Esophagus (tissue), 2 donors: ENCODE data around the gene ATP8A2. TPM values are rescaled to one million over a fixed set of nuclear protein-coding genes. Genes with fewer than 3 reads are reported as not detected.

ENCODE experiments used
- H3K27ac ChIP-seq, 2 donors: one replicate each; pipeline ENCODE4 v1.5.1; 2013; ENCODE audit warnings: low read depth in 2 of 2, mild to moderate bottlenecking in 2 of 2, inconsistent platforms in 1 of 2, low read length in 1 of 2, moderate library complexity in 1 of 2
- H3K27me3 ChIP-seq, 2 donors: one replicate each; pipeline ENCODE4 v1.6.1; 2013; ENCODE audit warnings: low read length in 2 of 2, control low read depth in 1 of 2, mild to moderate bottlenecking in 1 of 2; ENCODE audit not compliant: insufficient read depth in 2 of 2, control insufficient read depth in 1 of 2
- H3K36me3 ChIP-seq, 2 donors: one replicate each; pipeline ENCODE4 v1.6.1; 2013; ENCODE audit warnings: low read length in 1 of 2; ENCODE audit not compliant: control insufficient read depth in 2 of 2, insufficient read depth in 2 of 2
- H3K4me1 ChIP-seq, 2 donors: one replicate each; pipeline ENCODE4 v1.6.1; 2013; ENCODE audit warnings: low read length in 1 of 2; ENCODE audit not compliant: control insufficient read depth in 2 of 2, insufficient read depth in 2 of 2
- H3K4me3 ChIP-seq, 2 donors: one replicate each; pipeline ENCODE4 v1.5.1; 2013; ENCODE audit warnings: low read length in 2 of 2, mild to moderate bottlenecking in 2 of 2, low read depth in 1 of 2, moderate library complexity in 1 of 2
- H3K9me3 ChIP-seq, 2 donors: one replicate each; pipeline ENCODE4 v1.6.1; 2013; ENCODE audit warnings: mild to moderate bottlenecking in 2 of 2, low read depth in 1 of 2, low read length in 1 of 2, moderate library complexity in 1 of 2; ENCODE audit not compliant: control insufficient read depth in 2 of 2, insufficient read depth in 1 of 2
- WGBS, 2 donors: extraction: QIAGEN DNeasy Blood & Tissue Kit; methylation state at CpG; one replicate each; pipeline ENCODE4 v1.1.7; 2013; 5-methylcytosine and 5-hydroxymethylcytosine counted together
- polyA plus RNA-seq, 2 donors: library from polyadenylated mRNA; stranded (reverse); fragments of 200-250 nt; gene quantifications; one replicate each; pipeline ENCODE4 v1.2.3, GENCODE V29; 2013
- donor health status: healthy with polysubstance abuse.
- donor health status: Bipolar disorder and iron deficiency.

The ATP8A2 gene
- polyA plus RNA-seq, 2 donors: 0.01 TPM; not detected in 1

DNA sequence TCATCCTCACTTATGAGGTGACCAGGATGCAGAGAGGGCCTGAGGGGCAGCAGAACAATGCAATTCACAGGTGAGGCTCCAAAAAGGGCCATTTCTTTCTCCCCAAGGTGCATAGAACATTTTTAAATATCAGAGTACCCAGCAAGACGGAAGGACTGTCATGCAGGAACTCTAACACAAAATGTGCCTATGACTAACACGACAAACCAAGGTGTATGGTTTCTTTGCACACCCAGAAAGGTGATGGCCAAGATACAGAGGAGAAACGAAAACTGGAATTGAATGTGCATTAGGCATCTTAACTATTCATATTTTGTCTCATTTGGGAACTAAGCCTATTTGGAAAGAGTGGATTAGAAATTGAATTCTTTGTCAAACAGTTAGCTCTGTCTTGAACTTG is 650.2 kb downstream of the ATP8A2 start:
- Histone ChIP-seq H3K27me3 (no peaks in the 10 kb centered on the region), H3K4me1 (peaks cover 5 to 17% of the 10 kb centered on the region in 2 donors), H3K4me3 (no peak overlapping the region), H3K9me3 (peaks cover 0 to 3% of the 10 kb centered on the region in 2 donors), H3K27ac (peak overlapping the region in 1 of 2 donors; percentile 74), H3K36me3 (no peaks in the 10 kb centered on the region)
- WGBS, 2 donors: 54 to 70% methylated on average over 3 of the region's 3 CpGs

DNA sequence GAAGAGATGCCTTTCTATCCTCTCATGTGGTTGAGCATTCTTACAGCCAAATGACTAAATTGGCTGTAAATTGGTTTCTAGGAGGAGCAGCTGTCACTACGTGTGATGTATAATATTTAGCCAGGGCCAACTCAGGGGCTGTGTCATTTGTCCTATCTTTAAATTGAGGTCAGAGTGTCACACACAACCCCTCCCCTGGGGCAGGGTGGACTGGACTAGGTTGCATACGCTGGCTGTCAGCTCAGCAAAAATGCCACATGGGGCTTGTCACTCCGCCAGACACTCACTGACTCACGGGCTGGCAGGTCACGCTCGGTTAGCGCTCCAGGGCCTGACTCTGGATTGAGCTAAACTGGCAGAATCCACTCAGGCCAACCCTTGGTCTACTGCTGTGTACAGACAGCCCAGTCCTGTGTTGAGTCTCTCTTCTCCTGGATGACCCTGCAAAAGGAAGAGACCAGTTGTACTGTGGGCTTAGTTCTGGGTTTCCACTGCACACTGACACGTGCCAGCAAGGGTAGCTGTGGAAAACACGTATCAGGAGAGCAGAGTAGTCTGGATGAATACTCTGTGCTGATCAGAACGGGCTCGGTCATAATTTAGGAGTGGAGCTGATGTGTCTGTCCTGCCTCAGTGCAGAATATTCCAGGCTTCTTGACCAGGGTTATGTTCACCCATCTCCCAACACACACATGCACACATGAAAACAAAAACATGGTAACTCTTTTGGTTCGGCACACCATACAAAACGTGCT is 650.9 kb downstream of the ATP8A2 start:
- H3K27me3 ChIP-seq: no peaks in the 10 kb centered on the region
- H3K9me3 ChIP-seq: peaks cover 0 to 3% of the 10 kb centered on the region in 2 donors
- H3K36me3 ChIP-seq: no peaks in the 10 kb centered on the region
- WGBS, 2 donors: 45 to 60% methylated on average over 13 of the region's 13 CpGs
- H3K4me1 ChIP-seq: peaks cover 5 to 15% of the 10 kb centered on the region in 2 donors
- no peak overlapping the region for H3K4me3 ChIP-seq
- peak overlapping the region in 1 of 2 donors; percentile 71 for H3K27ac ChIP-seq

DNA sequence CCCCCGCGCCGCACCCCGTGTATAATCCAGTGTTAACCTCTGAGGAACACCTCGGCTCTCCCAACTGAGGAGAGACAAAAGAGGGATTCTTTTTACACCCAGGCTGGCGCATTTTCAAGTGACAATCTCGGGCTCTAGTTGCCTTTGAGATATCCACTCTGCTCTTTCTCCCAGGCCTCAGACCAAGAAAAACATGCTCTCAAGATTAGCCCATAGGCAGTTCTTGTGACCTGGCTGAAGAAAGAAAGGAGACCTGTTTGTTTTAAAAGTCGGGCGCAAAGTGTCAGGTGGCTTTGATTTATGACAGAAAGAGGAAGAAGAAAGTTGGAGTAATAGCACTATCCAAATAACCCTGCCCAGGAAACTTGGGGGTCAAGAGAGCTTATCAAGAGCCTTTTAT is 652.8 kb downstream of the ATP8A2 start:
- no peaks in the 10 kb centered on the region for H3K27me3 ChIP-seq
- 55 to 59% methylated on average over 9 of the region's 9 CpGs for WGBS, 2 donors
- peaks cover 0 to 3% of the 10 kb centered on the region in 2 donors for H3K9me3 ChIP-seq
- no peak overlapping the region for H3K4me3 ChIP-seq
- H3K27ac ChIP-seq: peak overlapping the region in 1 of 2 donors; percentile 11
- H3K36me3 ChIP-seq: no peaks in the 10 kb centered on the region
- H3K4me1 ChIP-seq: peaks cover 3 to 7% of the 10 kb centered on the region in 2 donors

DNA sequence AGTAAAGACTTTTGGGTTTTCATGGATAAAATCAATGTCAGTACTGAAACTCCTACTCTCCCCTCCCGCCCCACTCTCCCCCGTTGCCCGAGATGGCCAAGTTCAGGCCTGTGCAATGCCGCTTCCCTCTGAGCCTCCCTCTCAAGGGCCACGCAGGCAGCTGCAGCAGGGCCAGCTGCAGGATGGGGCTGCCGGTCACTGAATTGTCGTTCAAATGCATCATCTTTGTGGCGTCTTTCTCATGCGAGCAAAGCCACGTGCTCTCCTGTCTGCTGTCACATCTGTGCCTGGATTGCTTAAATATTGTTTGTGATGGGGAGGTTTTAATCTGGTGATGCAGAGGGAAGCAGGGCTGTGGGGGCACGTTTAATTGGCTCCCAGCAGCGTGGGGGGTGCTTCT is 653.4 kb downstream of the ATP8A2 start:
- H3K4me3 ChIP-seq: no peak overlapping the region
- H3K27me3 ChIP-seq: no peaks in the 10 kb centered on the region
- WGBS, 2 donors: 86 to 90% methylated on average over 12 of the region's 12 CpGs
- H3K9me3 ChIP-seq: peaks cover 0 to 3% of the 10 kb centered on the region in 2 donors
- H3K36me3 ChIP-seq: no peaks in the 10 kb centered on the region
- H3K4me1 ChIP-seq: peaks cover 2 to 7% of the 10 kb centered on the region in 2 donors
- H3K27ac ChIP-seq: no peak overlapping the region

DNA sequence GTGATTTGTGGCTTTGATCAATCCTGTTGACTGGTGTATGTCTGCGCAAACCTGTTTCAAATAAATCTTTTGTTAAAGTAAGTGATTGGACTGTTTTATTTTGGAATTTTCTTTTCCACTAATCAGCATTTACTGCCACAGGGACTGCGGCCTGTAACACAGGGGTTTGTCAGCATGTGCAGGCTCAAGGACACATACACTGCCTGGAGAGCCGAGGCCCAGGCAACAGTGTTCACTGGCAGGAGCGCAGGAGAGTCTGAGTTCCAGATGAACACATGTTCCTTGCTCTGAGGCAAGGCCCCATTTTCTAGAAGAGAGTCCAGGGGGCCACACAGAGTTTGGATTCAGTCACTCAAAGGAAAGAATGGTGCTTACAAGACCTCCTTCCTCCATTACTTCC is 654.0 kb downstream of the ATP8A2 start:
- no peaks in the 10 kb centered on the region for H3K27me3 ChIP-seq
- H3K36me3 ChIP-seq: no peaks in the 10 kb centered on the region
- H3K9me3 ChIP-seq: peaks cover 0 to 2% of the 10 kb centered on the region in 2 donors
- peaks cover 2 to 7% of the 10 kb centered on the region in 2 donors for H3K4me1 ChIP-seq
- 93 to 94% methylated on average over 4 of the region's 4 CpGs for WGBS, 2 donors
- no peak overlapping the region for H3K4me3 ChIP-seq
- H3K27ac ChIP-seq: no peak overlapping the region

DNA sequence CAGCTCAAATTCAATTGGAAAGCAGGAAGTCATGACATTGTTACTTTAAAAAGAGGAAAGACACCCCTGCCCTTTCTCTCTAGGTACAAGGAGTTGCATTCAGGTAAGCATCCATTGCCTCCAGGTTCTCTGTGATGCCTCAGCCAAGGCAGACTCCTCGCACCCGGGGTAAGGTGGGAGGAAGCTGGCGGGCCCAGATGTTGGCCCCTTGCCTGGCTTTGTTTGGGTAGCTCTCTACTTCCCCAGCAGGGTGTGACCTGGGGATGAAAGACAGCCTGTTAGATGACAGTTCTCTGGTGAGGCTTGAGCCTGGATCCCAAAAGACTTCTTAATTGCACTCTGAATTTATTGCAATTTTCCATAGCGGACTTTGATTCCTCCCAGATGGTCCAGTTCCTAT is 654.4 kb downstream of the ATP8A2 start:
- Histone ChIP-seq H3K27ac (no peak overlapping the region), H3K36me3 (no peaks in the 10 kb centered on the region), H3K9me3 (no peaks in the 10 kb centered on the region), H3K4me3 (no peak overlapping the region), H3K4me1 (peaks cover 2 to 7% of the 10 kb centered on the region in 2 donors), H3K27me3 (no peaks in the 10 kb centered on the region)
- 55 to 63% methylated on average over 4 of the region's 4 CpGs for WGBS, 2 donors

DNA sequence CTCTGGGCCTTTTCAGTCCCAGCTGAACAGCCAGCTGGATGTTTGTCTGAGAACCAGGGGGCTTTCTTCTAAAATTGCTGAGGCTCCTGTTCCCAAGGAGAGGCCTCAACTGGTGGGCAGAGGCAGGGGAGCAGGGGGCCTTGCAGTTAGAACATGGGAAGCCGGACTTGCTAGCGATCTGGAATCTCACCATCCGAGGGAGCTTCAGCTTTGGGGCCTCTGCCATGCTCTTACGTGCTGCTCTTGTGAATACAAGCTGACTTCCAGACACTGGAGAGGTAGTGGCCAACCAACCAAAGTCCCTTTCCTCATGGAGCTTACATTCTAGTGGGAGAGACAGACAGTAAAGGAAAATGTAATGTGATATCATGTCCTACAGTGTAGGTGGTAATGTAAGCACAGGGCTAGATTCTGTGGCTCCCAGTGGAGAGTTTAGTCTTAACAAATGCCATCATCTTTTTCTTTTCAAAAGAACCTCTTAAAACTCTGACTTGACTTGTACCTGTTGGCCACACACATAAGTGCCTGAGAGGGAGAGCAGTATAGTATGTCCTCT is 657.9 kb downstream of the ATP8A2 start:
- Histone ChIP-seq H3K27me3 (no peaks in the 10 kb centered on the region), H3K27ac (no peak overlapping the region), H3K9me3 (no peaks in the 10 kb centered on the region), H3K4me3 (no peak overlapping the region), H3K36me3 (no peaks in the 10 kb centered on the region), H3K4me1 (no peaks in the 10 kb centered on the region)
- WGBS, 2 donors: 91 to 94% methylated on average over 4 of the region's 4 CpGs

DNA sequence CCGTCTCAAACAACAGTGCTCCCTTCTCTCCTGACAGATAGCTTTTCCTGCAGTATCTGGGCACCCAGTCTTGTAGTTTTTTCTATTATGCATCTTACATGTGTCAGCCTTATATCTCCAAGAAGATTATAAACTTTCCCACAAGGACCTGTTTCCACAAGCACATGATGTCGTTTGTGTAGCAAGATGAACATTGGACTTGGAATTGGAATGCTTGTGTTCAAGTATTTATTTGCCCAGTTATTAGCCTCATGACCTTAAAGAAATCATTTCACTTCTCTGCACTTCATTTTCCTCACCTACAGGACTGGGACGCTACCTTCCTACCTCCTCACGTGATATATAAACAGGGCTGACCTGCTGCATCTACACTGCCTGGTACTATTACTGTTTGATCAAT is 658.6 kb downstream of the ATP8A2 start:
- no peak overlapping the region for H3K27ac ChIP-seq
- no peaks in the 10 kb centered on the region for H3K4me1 ChIP-seq
- H3K27me3 ChIP-seq: no peaks in the 10 kb centered on the region
- no peaks in the 10 kb centered on the region for H3K9me3 ChIP-seq
- H3K4me3 ChIP-seq: no peak overlapping the region
- no peaks in the 10 kb centered on the region for H3K36me3 ChIP-seq
- WGBS, 2 donors: 73 to 75% methylated on average over 4 of the region's 4 CpGs

DNA sequence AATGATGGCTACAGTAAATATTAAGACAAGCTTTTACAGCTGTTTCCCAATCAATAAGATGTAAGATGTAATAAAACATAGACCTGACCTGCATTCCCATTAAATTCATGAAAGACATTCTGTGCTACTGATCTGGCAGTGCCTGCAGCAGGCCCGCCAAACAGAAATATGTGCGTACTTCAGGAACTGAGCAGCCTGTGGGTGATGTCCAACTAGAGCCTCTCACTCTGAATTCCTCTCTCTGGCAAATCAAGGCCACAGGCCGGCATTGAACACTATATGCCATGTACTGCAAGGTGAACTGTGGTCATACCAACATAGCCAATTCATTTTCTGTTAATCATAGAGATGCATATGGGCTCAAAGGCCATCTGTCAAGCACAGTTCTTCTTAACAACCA is 662.2 kb downstream of the ATP8A2 start:
- H3K27ac ChIP-seq: no peak overlapping the region
- H3K4me3 ChIP-seq: no peak overlapping the region
- H3K36me3 ChIP-seq: no peaks in the 10 kb centered on the region
- no peaks in the 10 kb centered on the region for H3K9me3 ChIP-seq
- 71 to 88% methylated on average over 3 of the region's 3 CpGs for WGBS, 2 donors
- no peaks in the 10 kb centered on the region for H3K27me3 ChIP-seq
- no peaks in the 10 kb centered on the region for H3K4me1 ChIP-seq

DNA sequence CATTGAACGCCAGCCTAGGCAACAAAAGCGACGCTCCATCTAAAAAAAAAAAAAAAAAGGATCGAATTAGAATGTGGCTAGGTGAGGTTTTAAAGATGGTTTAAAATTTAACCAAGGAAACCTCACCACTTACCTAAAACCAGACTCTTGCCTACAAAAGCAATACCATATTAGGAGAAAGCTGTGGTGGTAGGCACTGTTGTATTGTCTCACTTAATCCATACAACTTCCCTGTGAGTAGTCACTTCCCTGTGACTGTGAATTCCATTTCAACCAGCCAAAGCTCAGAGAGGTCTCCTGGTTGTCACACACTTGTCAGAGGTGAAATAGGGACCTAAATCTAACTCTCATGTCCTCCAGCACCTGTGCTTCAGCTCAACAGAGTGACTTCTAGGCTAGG is 664.6 kb downstream of the ATP8A2 start:
- Histone ChIP-seq H3K4me3 (no peak overlapping the region), H3K27me3 (no peaks in the 10 kb centered on the region), H3K4me1 (no peaks in the 10 kb centered on the region), H3K36me3 (no peaks in the 10 kb centered on the region), H3K9me3 (no peaks in the 10 kb centered on the region), H3K27ac (no peak overlapping the region)
- 75 to 91% methylated on average over 4 of the region's 4 CpGs for WGBS, 2 donors
